ENCODE data around the gene UBE3B.

The UBE3B gene

GRCh38 chr12:109559601-109560000 lies 82.2 kb downstream of the UBE3B start:
- no peak overlapping the region for H3K9ac ChIP-seq
- no peaks in the 10 kb centered on the region for H3K27me3 ChIP-seq
- no peak overlapping the region for H3K27ac ChIP-seq
- H4K20me1 ChIP-seq, result peaks cover 7% of the 10 kb centered on the region; the same call in 1 of the 2 replicates
- H3K4me2 ChIP-seq, result no peak overlapping the region
- peaks cover 56% of the 10 kb centered on the region for H3K36me3 ChIP-seq
- TF ChIP-seq Cebpa-rat (IDR thresholded peaks at IDR 0.05), result no peak
- peaks cover 39% of the 10 kb centered on the region for H3K4me1 ChIP-seq
- H3K4me3 ChIP-seq, result no peak overlapping the region
- peaks cover 10% of the 10 kb centered on the region; the same call in 1 of the 2 replicates for H3K9me3 ChIP-seq

- no peak overlapping the region for H3K4me3 ChIP-seq
- H3K36me3 ChIP-seq, result peaks cover 69% of the 10 kb centered on the region
- H3K9ac ChIP-seq, result no peak overlapping the region
- no peak overlapping the region for H3K4me2 ChIP-seq
- H3K27me3 ChIP-seq, result no peaks in the 10 kb centered on the region
- H3K27ac ChIP-seq, result no peak overlapping the region
- TF ChIP-seq Cebpa-rat (IDR thresholded peaks at IDR 0.05), result no peak
- H4K20me1 ChIP-seq, result peaks cover 10% of the 10 kb centered on the region; the same call in 1 of the 2 replicates
- H3K4me1 ChIP-seq, result peaks cover 39% of the 10 kb centered on the region
- peaks cover 10% of the 10 kb centered on the region; the same call in 1 of the 2 replicates for H3K9me3 ChIP-seq
These were observed 83.7 kb downstream of the UBE3B start for GRCh38 chr12:109560867-109561710.

GRCh38 chr12:109561711-109562030 lies 84.2 kb downstream of the UBE3B start:
- peak overlapping the region; percentile 89; the same call in 1 of the 2 replicates for H3K4me2 ChIP-seq
- peaks cover 39% of the 10 kb centered on the region for H3K4me1 ChIP-seq
- no peak overlapping the region for H3K9ac ChIP-seq
- TF ChIP-seq Cebpa-rat (IDR thresholded peaks at IDR 0.05), result no peak
- H4K20me1 ChIP-seq, result peaks cover 10% of the 10 kb centered on the region; the same call in 1 of the 2 replicates
- no peaks in the 10 kb centered on the region for H3K27me3 ChIP-seq
- peaks cover 10% of the 10 kb centered on the region; the same call in 1 of the 2 replicates for H3K9me3 ChIP-seq
- H3K36me3 ChIP-seq, result peaks cover 74% of the 10 kb centered on the region
- H3K4me3 ChIP-seq, result no peak overlapping the region
- no peak overlapping the region for H3K27ac ChIP-seq

DNA sequence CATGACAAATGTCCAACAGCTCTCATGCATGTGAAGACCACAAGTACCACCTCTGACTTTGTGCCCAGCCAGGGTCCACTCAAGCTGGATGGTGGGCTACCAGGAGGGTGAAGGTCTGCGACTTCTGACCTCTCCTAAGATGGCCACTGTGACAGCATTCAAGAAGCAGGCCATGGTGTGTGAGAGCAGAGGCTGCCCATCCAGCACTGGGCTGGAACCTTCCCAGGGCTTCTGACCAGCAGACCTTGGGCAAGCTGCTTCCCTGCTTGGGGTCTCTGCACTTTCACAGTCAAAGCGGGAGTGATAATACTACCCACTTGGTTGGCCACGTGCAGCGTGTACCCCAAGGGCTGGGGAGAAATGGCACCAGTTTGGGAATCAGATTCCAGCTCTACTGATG lies 85.4 kb downstream of the UBE3B start:
- Histone ChIP-seq H3K4me2 (peak overlapping the region; percentile 89), H3K27ac (peak overlapping the region; percentile 59), H3K4me1 (peaks cover 37% of the 10 kb centered on the region), H3K27me3 (no peaks in the 10 kb centered on the region), H3K9ac (peak overlapping the region; percentile 50; the same call in 1 of the 2 replicates), H3K36me3 (peaks cover 79% of the 10 kb centered on the region), H3K9me3 (peaks cover 10% of the 10 kb centered on the region; the same call in 1 of the 2 replicates), H3K4me3 (no peak overlapping the region; the same call in 1 of the 2 replicates), H4K20me1 (peaks cover 10% of the 10 kb centered on the region; the same call in 1 of the 2 replicates)
- TF ChIP-seq Cebpa-rat (IDR thresholded peaks at IDR 0.05), result no peak

DNA sequence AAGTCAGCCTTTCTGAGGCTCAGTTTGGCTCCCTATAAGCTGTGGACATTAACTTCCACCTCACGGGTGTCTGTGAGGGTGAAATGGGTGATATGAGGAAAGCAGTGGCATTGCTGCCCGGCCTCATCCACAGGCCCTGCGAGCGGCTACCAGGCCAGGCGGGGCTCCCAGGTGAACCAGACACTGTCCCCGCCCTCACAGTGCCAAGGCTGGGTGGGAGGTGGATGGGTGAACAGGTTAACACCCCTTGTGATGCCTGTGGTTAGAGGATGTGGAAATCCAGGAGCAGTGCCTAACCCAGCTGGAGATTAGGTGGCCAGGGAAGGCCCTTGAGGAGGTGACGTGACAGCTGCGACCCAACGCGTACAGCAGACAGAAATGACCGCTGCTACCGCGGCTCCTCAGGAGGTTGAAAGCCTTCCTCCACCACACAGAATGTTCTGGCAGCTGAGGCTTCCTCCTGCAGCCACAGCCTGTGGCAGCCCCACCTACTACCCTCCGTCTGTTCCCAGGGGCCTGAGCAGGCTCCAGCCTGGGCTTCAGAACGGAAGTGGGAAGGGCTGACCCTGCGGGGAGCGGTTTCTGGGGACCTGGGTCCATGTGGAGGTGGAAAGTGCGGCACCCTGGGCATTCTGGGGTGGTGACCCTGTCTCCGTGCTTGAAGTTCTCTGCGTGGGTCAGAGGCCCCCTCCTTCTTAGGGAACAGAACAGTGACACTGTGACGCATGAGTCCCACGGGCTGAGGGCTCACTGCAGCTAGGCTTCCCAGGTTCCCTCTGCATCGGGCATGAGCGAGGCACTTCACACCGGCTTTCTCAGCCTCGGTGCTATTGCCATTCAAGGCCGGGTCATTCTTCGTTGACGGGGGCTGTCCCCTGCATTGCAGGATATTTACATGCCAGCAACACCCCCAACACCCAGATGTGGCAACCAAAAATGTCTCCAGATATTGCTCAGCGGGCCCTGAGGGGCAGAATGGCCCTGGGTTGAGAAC lies 86.2 kb downstream of the UBE3B start:
- peak overlapping the region; percentile 59 for H3K27ac ChIP-seq
- peak overlapping the region; percentile 7; the same call in 1 of the 2 replicates for H3K4me3 ChIP-seq
- peaks cover 79% of the 10 kb centered on the region for H3K36me3 ChIP-seq
- peaks cover 10% of the 10 kb centered on the region; the same call in 1 of the 2 replicates for H4K20me1 ChIP-seq
- H3K27me3 ChIP-seq, result no peaks in the 10 kb centered on the region
- H3K4me2 ChIP-seq, result peak overlapping the region; percentile 89
- peaks cover 30% of the 10 kb centered on the region for H3K4me1 ChIP-seq
- peaks cover 10% of the 10 kb centered on the region; the same call in 1 of the 2 replicates for H3K9me3 ChIP-seq
- peak overlapping the region; percentile 50; the same call in 1 of the 2 replicates for H3K9ac ChIP-seq
- no peak for TF ChIP-seq Cebpa-rat (IDR thresholded peaks at IDR 0.05)

GRCh38 chr12:109566424-109566823 lies 89.0 kb downstream of the UBE3B start:
- peaks cover 27% of the 10 kb centered on the region for H3K4me1 ChIP-seq
- H3K36me3 ChIP-seq, result peaks cover 79% of the 10 kb centered on the region
- no peak for TF ChIP-seq Cebpa-rat (IDR thresholded peaks at IDR 0.05)

GRCh38 chr12:109567296-109567695 lies 89.9 kb downstream of the UBE3B start:
- TF ChIP-seq Cebpa-rat (IDR thresholded peaks at IDR 0.05), result no peak
- Histone ChIP-seq H3K27me3 (no peaks in the 10 kb centered on the region), H3K4me2 (no peak overlapping the region), H4K20me1 (peaks cover 10% of the 10 kb centered on the region; the same call in 1 of the 2 replicates), H3K4me3 (no peak overlapping the region), H3K27ac (no peak overlapping the region), H3K36me3 (peaks cover 75% of the 10 kb centered on the region), H3K9ac (no peak overlapping the region), H3K4me1 (peaks cover 28% of the 10 kb centered on the region), H3K9me3 (0 out of 2 replicates have a peak, but pooled peaks cover 1% of the 10 kb centered on the region)

More at GRCh38 chr12:109566424-109566823, 89.0 kb downstream of the UBE3B start:
- peaks cover 10% of the 10 kb centered on the region; the same call in 1 of the 2 replicates for H4K20me1 ChIP-seq
- no peaks in the 10 kb centered on the region for H3K27me3 ChIP-seq
- H3K4me3 ChIP-seq, result no peak overlapping the region
- H3K9ac ChIP-seq, result no peak overlapping the region
- H3K27ac ChIP-seq, result no peak overlapping the region
- H3K4me2 ChIP-seq, result no peak overlapping the region
- peaks cover 10% of the 10 kb centered on the region; the same call in 1 of the 2 replicates for H3K9me3 ChIP-seq

- Histone ChIP-seq H3K4me2 (no peak overlapping the region), H3K4me1 (peaks cover 28% of the 10 kb centered on the region), H3K4me3 (no peak overlapping the region), H3K9me3 (no peaks in the 10 kb centered on the region), H3K36me3 (peaks cover 70% of the 10 kb centered on the region), H3K27ac (no peak overlapping the region), H4K20me1 (peaks cover 10% of the 10 kb centered on the region; the same call in 1 of the 2 replicates), H3K9ac (no peak overlapping the region), H3K27me3 (no peaks in the 10 kb centered on the region)
- no peak for TF ChIP-seq Cebpa-rat (IDR thresholded peaks at IDR 0.05)
These were observed 90.5 kb downstream of the UBE3B start for GRCh38 chr12:109567967-109568366.

GRCh38 chr12:109568486-109568885 lies 91.1 kb downstream of the UBE3B start:
- Histone ChIP-seq H3K27ac (no peak overlapping the region), H3K27me3 (no peaks in the 10 kb centered on the region), H3K9ac (no peak overlapping the region), H3K4me2 (no peak overlapping the region), H3K9me3 (no peaks in the 10 kb centered on the region), H3K4me1 (peaks cover 24% of the 10 kb centered on the region), H3K36me3 (peaks cover 70% of the 10 kb centered on the region), H4K20me1 (peaks cover 10% of the 10 kb centered on the region; the same call in 1 of the 2 replicates), H3K4me3 (no peak overlapping the region)
- TF ChIP-seq Cebpa-rat (IDR thresholded peaks at IDR 0.05), result no peak

All from BLaER1 (cell line).